DND-41 (cell line): ENCODE results near the gene SIPA1L3.

Experiments used
- ATAC-seq: fragments of 200-7000 bp; cut with Tn5 transposase; 3 replicates; pipeline ENCODE4 v1.9.1; 2021; ENCODE audit warnings: low read depth; ENCODE audit not compliant: insufficient read depth
- DNase-seq: peaks from one replicate; pipeline ENCODE4 v3.0.0-alpha.2; 2020
- H2AFZ ChIP-seq: 2 replicates; pipeline ENCODE4 v1.6.0; 2012; ENCODE audit warnings: low read depth, low read length
- H3K27ac ChIP-seq: 2 replicates; pipeline ENCODE4 v1.5.1; 2012; ENCODE audit warnings: low read length, inconsistent platforms
- H3K27me3 ChIP-seq: fragments of 200-600 bp; sonication (generic); 2 replicates; pipeline ENCODE4 v1.6.0; 2012; ENCODE audit warnings: low read length, mild to moderate bottlenecking, inconsistent platforms; ENCODE audit not compliant: insufficient read depth, poor library complexity
- H3K36me3 ChIP-seq: 2 replicates; pipeline ENCODE4 v1.5.1; 2012; ENCODE audit warnings: low read length, inconsistent platforms; ENCODE audit not compliant: insufficient read depth
- H3K4me1 ChIP-seq: 2 replicates; pipeline ENCODE4 v1.5.1; 2012; ENCODE audit warnings: mild to moderate bottlenecking, low read length; ENCODE audit not compliant: insufficient read depth
- H3K4me2 ChIP-seq: 2 replicates; pipeline ENCODE4 v1.6.0; 2012; ENCODE audit warnings: mild to moderate bottlenecking, moderate library complexity, low read length, inconsistent platforms; ENCODE audit not compliant: insufficient read depth
- H3K4me3 ChIP-seq, 2 experiments: fragments of 200-600 bp in 1 of 2; shearing (Covaris generic) in 1 of 2; 2 replicates each; pipeline ENCODE4 v1.5.1; 2012 to 2016; ENCODE audit warnings: inconsistent platforms in 2 of 2, low read length in 2 of 2, mild to moderate bottlenecking in 2 of 2, low read depth in 1 of 2, moderate library complexity in 1 of 2
- H3K79me2 ChIP-seq: 2 replicates; pipeline ENCODE4 v1.6.0; 2012; ENCODE audit warnings: low read length, inconsistent platforms; ENCODE audit not compliant: insufficient read depth
- H3K9ac ChIP-seq: 2 replicates; pipeline ENCODE4 v1.6.0; 2012; ENCODE audit warnings: low read depth, mild to moderate bottlenecking, inconsistent platforms, low read length, moderate library complexity
- H3K9me3 ChIP-seq: 2 replicates; pipeline ENCODE4 v1.5.1; 2012; ENCODE audit warnings: low read length, moderate library complexity, mild to moderate bottlenecking, inconsistent platforms; ENCODE audit not compliant: insufficient read depth, severe bottlenecking
- H4K20me1 ChIP-seq: 2 replicates; pipeline ENCODE4 v1.6.0; 2012; ENCODE audit warnings: low read length; ENCODE audit not compliant: insufficient read depth
- CTCF ChIP-seq: IDR thresholded peaks from 2 replicates; pipeline ENCODE4 v1.5.1; 2012; ENCODE audit warnings: borderline replicate concordance, low read length, moderate library complexity, mild to moderate bottlenecking; ENCODE audit not compliant: poor library complexity, severe bottlenecking; ENCODE audit errors: extremely low read depth
- EZH2 ChIP-seq: IDR thresholded peaks from 3 replicates; pipeline ENCODE4 v1.6.1; 2012; ENCODE audit warnings: borderline replicate concordance, low read depth, mild to moderate bottlenecking, moderate library complexity, low read length, inconsistent platforms; ENCODE audit not compliant: severe bottlenecking

Gene SIPA1L3

GRCh38 chr19:37987356-37988332, 80.6 kb downstream of the SIPA1L3 start:
- no peak overlapping the region for H3K4me2 ChIP-seq
- H3K36me3 ChIP-seq = no peaks in the 10 kb centered on the region
- peaks cover 2% of the 10 kb centered on the region; the same call in 1 of the 2 replicates for H3K79me2 ChIP-seq
- no peak overlapping the region for H3K27ac ChIP-seq
- no peak for TF ChIP-seq CTCF
- TF ChIP-seq EZH2 = no peak
- peaks cover 11% of the 10 kb centered on the region for H3K4me1 ChIP-seq
- peaks cover 17% of the 10 kb centered on the region for H4K20me1 ChIP-seq
- no peak overlapping the region for H3K9ac ChIP-seq
- DNase-seq = no peak
- H3K27me3 ChIP-seq = no peaks in the 10 kb centered on the region
- ATAC-seq = no peak
- no peaks in the 10 kb centered on the region for H3K9me3 ChIP-seq
- no peak overlapping the region for H2AFZ ChIP-seq
- no peak overlapping the region for H3K4me3 ChIP-seq

- H3K79me2 ChIP-seq = 0 out of 2 replicates have a peak, but pooled peaks cover 2% of the 10 kb centered on the region
- no peak overlapping the region for H3K4me2 ChIP-seq
- DNase-seq (no peak), ATAC-seq (no peak)
- no peak for TF ChIP-seq EZH2
- no peak for TF ChIP-seq CTCF
- H3K4me3 ChIP-seq = no peak overlapping the region
- H3K27me3 ChIP-seq = no peaks in the 10 kb centered on the region
- H3K36me3 ChIP-seq = no peaks in the 10 kb centered on the region
- H4K20me1 ChIP-seq = peaks cover 18% of the 10 kb centered on the region
- H3K27ac ChIP-seq = no peak overlapping the region
- no peak overlapping the region for H2AFZ ChIP-seq
- peaks cover 11% of the 10 kb centered on the region for H3K4me1 ChIP-seq
- H3K9me3 ChIP-seq = no peaks in the 10 kb centered on the region
- H3K9ac ChIP-seq = no peak overlapping the region
Observed at GRCh38 chr19:37988758-37989635, 82.0 kb downstream of the SIPA1L3 start.

GRCh38 chr19:37989855-37990254, 82.8 kb downstream of the SIPA1L3 start:
- no peak overlapping the region for H2AFZ ChIP-seq
- H3K9ac ChIP-seq = no peak overlapping the region
- no peaks in the 10 kb centered on the region for H3K9me3 ChIP-seq
- H3K4me2 ChIP-seq = no peak overlapping the region
- no peak overlapping the region for H3K4me3 ChIP-seq
- peaks cover 11% of the 10 kb centered on the region for H3K4me1 ChIP-seq
- no peaks in the 10 kb centered on the region for H3K27me3 ChIP-seq
- H3K27ac ChIP-seq = no peak overlapping the region
- no peaks in the 10 kb centered on the region for H3K36me3 ChIP-seq
- H3K79me2 ChIP-seq = 0 out of 2 replicates have a peak, but pooled peaks cover 2% of the 10 kb centered on the region
- no peak for ATAC-seq
- no peak for DNase-seq
- H4K20me1 ChIP-seq = peaks cover 21% of the 10 kb centered on the region
- TF ChIP-seq EZH2 (no peak), CTCF (no peak)
